ENCODE data around the gene ARID1A.

Gene ARID1A

DNA sequence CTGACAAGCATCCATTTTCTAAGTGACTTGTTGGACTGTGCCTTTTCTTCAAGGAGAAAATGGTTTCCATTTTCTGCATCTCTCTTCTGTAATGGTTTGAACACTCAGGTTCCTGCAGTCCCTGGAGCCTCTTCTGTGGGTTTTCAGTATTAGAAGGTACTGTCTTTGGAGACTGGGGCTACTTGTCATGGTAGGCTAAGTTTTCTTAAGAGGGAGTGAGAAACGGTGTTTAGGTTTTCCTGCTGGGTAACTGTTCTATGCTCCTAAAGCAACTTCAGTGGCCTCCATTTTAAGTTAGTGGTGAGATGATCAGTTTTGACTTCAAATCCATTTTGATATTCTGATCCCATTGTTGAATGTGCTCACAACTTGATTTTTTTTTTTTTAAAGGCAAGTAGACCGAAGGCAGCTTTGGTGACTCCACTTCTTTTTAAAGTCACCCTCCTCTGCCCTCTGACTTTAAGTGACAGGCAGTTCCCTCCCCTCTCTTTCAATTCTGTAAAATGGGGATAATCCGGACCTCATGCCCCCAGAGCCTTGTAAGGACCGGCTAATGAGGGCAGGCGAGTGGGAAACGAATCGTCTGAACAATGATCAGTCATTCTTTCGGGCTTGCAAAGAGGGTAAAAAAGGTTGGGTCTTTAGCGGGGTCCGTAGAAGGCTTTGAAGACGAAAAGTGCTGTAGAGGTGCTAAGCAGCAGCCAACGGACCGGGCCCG lies 1.0 kb upstream of the ARID1A start:
- TF ChIP-seq GATA2 (IDR thresholded peaks at IDR 0.05; ENCODE audit: low read depth, low read length) (no peak), GATA3 (IDR thresholded peaks at IDR 0.05; ENCODE audit: low read depth, low read length) (no peak)

DNA sequence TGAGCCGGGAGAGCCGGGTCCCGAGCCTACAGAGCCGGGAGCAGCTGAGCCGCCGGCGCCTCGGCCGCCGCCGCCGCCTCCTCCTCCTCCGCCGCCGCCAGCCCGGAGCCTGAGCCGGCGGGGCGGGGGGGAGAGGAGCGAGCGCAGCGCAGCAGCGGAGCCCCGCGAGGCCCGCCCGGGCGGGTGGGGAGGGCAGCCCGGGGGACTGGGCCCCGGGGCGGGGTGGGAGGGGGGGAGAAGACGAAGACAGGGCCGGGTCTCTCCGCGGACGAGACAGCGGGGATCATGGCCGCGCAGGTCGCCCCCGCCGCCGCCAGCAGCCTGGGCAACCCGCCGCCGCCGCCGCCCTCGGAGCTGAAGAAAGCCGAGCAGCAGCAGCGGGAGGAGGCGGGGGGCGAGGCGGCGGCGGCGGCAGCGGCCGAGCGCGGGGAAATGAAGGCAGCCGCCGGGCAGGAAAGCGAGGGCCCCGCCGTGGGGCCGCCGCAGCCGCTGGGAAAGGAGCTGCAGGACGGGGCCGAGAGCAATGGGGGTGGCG lies 371 bp downstream of the ARID1A start:
- no peak for TF ChIP-seq GATA3 (IDR thresholded peaks at IDR 0.05; ENCODE audit: low read depth, low read length)
- TF ChIP-seq GATA2 (IDR thresholded peaks at IDR 0.05; ENCODE audit: low read depth, low read length), result no peak

DNA sequence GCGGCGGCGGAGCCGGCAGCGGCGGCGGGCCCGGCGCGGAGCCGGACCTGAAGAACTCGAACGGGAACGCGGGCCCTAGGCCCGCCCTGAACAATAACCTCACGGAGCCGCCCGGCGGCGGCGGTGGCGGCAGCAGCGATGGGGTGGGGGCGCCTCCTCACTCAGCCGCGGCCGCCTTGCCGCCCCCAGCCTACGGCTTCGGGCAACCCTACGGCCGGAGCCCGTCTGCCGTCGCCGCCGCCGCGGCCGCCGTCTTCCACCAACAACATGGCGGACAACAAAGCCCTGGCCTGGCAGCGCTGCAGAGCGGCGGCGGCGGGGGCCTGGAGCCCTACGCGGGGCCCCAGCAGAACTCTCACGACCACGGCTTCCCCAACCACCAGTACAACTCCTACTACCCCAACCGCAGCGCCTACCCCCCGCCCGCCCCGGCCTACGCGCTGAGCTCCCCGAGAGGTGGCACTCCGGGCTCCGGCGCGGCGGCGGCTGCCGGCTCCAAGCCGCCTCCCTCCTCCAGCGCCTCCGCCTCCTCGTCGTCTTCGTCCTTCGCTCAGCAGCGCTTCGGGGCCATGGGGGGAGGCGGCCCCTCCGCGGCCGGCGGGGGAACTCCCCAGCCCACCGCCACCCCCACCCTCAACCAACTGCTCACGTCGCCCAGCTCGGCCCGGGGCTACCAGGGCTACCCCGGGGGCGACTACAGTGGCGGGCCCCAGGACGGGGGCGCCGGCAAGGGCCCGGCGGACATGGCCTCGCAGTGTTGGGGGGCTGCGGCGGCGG lies 1.0 kb downstream of the ARID1A start:
- no peak for TF ChIP-seq GATA3 (IDR thresholded peaks at IDR 0.05; ENCODE audit: low read depth, low read length)
- no peak for TF ChIP-seq GATA2 (IDR thresholded peaks at IDR 0.05; ENCODE audit: low read depth, low read length)

DNA sequence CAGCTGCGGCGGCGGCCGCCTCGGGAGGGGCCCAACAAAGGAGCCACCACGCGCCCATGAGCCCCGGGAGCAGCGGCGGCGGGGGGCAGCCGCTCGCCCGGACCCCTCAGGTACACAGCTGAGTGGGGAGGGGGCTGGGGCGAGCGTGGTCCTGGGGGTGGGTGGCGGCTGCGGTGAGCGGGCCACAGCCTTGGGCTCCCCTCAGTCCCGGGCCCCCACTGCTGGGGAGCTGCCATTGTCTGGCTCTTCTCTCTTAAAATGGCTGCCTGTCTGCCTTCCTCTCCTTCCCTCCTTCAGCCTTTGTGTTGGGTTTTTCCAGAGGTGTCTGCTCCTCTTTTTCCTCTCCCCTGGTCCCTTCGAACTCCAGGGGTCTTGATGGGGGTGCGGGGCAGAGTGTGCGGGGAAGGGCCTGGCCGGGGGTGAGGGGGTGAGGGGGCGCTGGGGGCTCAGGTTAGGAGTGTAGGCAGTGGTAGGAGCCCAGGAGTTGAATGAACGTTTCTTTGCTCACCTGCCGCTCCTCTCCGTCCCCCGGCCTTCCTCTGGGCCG lies 1.7 kb downstream of the ARID1A start:
- no peak for TF ChIP-seq GATA2 (IDR thresholded peaks at IDR 0.05; ENCODE audit: low read depth, low read length)
- no peak for TF ChIP-seq GATA3 (IDR thresholded peaks at IDR 0.05; ENCODE audit: low read depth, low read length)

- TF ChIP-seq GATA3 (IDR thresholded peaks at IDR 0.05; ENCODE audit: low read depth, low read length), result no peak
- TF ChIP-seq GATA2 (IDR thresholded peaks at IDR 0.05; ENCODE audit: low read depth, low read length), result 0 out of 2 replicates have a peak, but pooled peaks have one; percentile 10
These were observed 2.4 kb downstream of the ARID1A start for GRCh38 chr1:26697978-26698849.

DNA sequence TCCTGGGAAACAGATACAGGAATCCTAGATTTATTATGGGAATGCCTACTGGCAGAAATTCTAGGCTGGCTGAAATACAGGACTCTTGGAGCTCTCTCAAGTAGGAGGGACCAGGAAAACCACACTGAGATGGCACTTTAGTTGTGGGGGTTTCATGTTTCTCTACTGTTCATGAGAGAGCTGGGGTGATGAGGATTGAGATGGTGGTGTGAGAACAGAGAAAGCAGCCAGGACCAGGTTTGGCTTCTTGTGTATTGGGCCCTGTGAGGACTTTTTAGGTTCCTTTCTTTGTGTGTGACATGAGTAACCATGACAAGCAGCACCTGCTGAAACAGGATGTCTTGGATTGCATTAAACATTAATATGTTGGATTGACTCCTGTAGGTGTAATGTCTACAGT lies 4.9 kb downstream of the ARID1A start:
- TF ChIP-seq GATA3 (IDR thresholded peaks at IDR 0.05; ENCODE audit: low read depth, low read length), result no peak
- no peak for TF ChIP-seq GATA2 (IDR thresholded peaks at IDR 0.05; ENCODE audit: low read depth, low read length)

GRCh38 chr1:26701266-26701994 lies 5.6 kb downstream of the ARID1A start:
- no peak for TF ChIP-seq GATA2 (IDR thresholded peaks at IDR 0.05; ENCODE audit: low read depth, low read length)
- TF ChIP-seq GATA3 (IDR thresholded peaks at IDR 0.05; ENCODE audit: low read depth, low read length), result no peak

DNA sequence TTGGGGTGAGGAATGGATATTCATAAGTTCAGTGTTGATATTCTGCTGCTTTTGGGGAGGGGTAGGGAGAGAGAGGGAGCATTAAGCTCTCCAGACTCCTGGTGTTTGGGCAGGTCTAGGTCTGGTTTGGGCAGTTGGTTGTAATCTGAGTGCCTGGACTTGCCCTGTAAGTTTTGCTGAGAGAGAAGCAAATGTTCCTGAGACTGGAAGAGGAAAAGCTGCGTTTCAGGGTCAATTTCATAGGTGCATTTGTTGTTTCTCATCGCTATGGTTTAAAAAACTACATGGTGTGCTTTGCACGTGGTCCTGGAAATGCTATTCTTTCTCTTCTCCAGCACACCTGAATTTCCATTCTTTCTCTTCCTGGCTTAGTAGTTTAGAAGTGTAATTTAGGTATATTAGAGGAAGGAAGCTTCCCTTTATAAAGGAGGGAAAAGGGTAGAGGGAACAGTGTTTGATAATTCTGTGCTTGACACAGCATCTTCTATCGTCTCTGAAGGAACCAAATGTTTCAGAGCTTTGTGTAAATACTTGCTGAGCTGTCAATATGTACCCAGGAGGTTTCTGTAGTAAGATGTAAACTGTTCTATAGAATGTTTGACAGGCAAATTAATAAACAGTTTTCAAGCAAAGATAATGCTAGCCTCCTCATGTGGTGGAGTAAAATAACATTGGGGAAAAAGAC lies 6.3 kb downstream of the ARID1A start:
- no peak for TF ChIP-seq GATA2 (IDR thresholded peaks at IDR 0.05; ENCODE audit: low read depth, low read length)

DNA sequence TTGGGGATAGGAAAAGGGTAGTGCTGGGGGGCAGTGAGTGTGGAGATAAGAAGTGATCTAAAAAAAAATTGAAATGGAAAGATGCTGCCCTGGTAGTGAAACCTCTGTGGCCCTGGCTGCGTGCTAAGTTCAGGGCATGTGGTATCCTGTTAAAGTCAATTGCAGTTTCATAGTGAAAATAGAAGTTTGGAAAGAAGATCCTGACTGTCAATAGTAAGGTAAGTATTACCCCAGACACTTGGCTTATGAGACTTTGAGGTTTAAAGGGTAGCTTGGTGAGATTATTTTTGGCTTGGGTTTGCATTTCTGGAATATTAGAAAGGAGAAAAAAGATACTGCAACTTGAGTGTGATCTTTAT lies 6.8 kb downstream of the ARID1A start:
- TF ChIP-seq GATA3 (IDR thresholded peaks at IDR 0.05; ENCODE audit: low read depth, low read length) (no peak), GATA2 (IDR thresholded peaks at IDR 0.05; ENCODE audit: low read depth, low read length) (no peak)

DNA sequence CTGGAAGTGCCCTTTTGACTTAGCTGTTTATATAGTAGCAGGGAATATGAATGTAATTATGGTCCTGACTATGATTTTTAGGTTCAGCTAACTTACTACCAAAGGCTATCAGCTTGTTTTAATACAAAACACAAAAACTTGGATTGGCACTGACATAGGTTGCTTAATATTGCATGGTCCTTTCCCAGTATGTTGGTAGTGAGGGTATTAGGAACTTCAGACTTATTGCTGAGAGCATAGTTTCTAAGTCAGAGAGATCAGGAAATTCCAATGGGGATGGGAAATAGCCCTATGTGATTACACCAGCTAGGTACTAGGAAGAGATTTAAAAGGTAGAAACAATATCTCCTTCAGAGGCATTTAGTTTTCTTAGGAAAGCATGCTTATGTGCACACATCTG lies 7.7 kb downstream of the ARID1A start:
- TF ChIP-seq GATA2 (IDR thresholded peaks at IDR 0.05; ENCODE audit: low read depth, low read length) (no peak), GATA3 (IDR thresholded peaks at IDR 0.05; ENCODE audit: low read depth, low read length) (no peak)

GRCh38 chr1:26704629-26705028 lies 8.8 kb downstream of the ARID1A start:
- TF ChIP-seq GATA3 (IDR thresholded peaks at IDR 0.05; ENCODE audit: low read depth, low read length) (no peak), GATA2 (IDR thresholded peaks at IDR 0.05; ENCODE audit: low read depth, low read length) (no peak)

GRCh38 chr1:26705788-26706311 lies 10.0 kb downstream of the ARID1A start:
- TF ChIP-seq GATA2 (IDR thresholded peaks at IDR 0.05; ENCODE audit: low read depth, low read length) (no peak), GATA3 (IDR thresholded peaks at IDR 0.05; ENCODE audit: low read depth, low read length) (no peak)
